HTERT RPE-1 (cell line): ENCODE measurements around the gene GFAP.

ENCODE experiments used
- in situ Hi-C: fragments of 300-500 bp; cut with MboI; formaldehyde crosslinking; loops from 4 replicates; pipeline ENCODE4 v1.14.3; 2020; ENCODE audit warnings: low sequenced_read_pairs

Gene GFAP

DNA sequence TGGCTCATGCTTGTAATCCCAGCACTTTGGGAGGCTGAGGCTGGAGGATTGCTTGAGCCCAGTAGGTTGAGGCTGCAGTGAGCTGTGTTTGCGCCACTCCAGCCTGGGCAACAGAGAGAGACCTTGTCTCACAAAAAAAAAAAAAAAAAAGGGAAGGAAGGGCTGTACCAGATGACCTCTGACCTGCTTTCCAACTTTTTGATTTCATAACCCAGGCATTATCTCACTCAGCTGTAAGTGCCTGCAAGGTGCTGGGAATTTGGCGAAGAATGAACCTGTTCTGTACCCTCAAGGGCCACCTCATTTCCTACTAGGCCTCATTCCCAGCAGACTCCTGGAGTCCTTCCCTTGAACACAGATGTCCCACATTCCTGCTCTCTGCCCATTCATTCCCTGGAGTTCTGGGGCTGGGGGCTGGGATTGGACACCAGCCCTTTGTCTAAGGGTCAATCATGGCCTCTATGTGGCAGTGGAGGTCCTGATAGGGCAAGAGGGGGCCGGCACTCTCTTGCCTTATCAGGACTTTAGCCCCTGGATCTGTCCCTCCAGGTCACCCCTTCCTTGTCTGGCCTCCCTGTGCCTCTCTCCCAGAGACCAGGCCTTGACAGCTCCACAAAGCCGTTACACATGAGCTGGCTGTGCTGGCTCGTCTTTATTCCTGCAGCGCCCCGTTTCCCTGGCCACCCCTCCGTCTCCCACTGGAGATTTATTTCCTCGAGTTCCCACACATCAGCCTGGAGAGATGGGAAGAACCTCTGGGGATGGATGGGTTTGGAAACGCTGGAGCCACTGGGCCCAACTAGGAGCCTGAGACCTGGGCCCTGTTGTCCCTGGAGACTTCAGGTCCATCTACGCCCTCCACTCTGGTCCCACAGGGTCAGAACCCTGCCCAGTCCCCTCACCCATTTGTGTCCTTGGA, 821 bp upstream of the GFAP start:
- in situ Hi-C loops: no loop called here

- in situ Hi-C loops: no loop called here
Observed at GRCh38 chr17:44914698-44915271, 515 bp downstream of the GFAP start.

- in situ Hi-C loops: no loop called here
Observed at GRCh38 chr17:44914148-44914547, 1.2 kb downstream of the GFAP start.

DNA sequence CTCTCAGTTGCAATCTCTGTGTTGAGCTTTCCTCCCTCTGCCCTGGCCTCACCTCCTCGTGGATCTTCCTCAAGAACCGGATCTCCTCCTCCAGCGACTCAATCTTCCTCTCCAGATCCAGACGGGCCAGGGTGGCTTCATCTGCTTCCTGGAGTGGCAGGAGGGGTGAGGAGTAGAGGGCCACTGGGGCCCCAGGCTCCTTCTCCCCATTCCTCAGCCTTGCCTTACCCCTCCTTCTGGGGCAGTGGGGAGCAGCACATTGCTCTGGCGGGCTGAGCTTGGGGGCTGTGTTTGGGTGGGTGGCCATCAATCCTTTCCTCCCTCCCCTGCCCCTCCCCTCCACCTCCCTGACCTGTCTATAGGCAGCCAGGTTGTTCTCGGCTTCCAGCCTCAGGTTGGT, 1.6 kb downstream of the GFAP start:
- in situ Hi-C loops: no loop called here

GRCh38 chr17:44912763-44913544, 2.3 kb downstream of the GFAP start:
- in situ Hi-C loops: no loop called here

- in situ Hi-C loops: no loop called here
Observed at GRCh38 chr17:44911133-44912001, 3.9 kb downstream of the GFAP start.

DNA sequence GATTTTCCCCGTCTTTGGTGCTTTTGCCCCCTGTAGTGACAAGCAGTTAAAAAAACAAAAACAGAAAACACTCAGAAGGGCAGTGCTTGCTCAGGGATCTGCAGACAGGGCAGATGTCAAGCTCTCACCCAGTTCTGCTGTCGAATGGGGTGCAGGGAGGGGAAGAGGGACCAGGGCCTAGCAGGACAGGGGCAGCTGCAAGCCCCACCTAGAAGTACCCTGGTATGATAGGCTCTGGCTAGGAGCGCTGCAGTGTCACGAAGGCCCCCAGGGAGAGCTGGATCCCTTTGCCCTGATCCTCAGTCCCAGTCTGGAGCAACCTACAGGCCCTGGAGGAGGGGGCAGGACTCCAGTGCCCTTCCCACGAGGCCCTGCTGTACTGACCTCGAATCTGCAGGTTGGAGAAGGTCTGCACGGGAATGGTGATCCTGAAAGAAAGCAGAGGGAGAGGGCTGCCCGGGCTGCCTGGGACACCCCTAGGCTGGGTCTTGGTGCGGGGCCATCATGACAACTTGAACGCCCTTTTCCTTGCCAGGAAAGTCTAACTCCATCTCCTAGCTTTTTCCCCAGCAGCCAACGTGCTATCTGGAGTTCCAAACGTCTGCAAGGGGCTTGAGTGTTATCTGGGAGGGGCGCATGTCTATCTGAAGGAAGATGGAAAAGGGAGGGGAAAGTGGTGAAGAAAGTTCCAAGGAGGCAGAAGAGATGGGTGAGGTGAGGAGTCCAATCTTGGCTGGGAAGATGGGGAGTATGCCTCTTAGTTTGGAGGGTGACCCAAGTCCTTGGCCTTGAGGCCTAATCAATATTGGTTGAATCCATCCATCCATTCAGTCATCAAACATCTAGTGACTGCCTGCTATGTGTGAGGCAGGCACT, 4.8 kb downstream of the GFAP start:
- in situ Hi-C loops: no loop called here

GRCh38 chr17:44909681-44910144, 5.6 kb downstream of the GFAP start:
- in situ Hi-C loops: no loop called here

- in situ Hi-C loops: no loop called here
Observed at GRCh38 chr17:44908761-44909326, 6.5 kb downstream of the GFAP start.

DNA sequence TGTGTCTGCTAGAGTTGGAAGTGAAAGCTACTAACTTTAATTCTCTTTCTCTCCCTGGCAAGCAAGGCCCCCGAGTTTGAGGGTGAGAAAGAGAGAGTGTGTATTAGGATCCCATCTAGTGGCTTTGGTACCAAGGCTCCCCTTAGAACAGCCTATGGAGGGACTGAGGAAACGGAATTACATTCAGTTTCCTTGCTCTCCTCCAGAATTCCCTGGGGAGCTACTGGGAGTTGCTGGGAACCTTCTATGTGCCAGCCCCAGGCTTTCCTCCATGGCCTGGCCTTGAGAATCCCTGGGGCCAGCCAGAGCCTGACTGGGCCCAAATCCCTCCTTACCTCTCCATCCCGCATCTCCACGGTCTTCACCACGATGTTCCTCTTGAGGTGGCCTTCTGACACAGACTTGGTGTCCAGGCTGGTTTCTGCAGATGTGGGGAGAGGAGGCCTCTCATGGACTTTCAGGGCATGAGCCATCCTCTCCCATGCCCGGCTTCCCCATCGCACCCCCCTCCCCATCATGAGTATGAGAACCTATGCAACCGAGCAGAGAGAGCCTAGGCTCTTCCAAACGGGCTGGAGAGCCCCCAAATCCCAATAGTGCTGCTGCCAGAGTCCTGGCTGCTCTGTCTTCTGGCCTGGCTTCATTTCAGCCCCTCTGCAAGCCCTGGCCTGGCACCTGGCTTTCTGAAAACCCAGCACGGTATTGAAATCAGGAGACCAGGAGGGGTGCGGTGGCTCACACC, 7.4 kb downstream of the GFAP start:
- in situ Hi-C loops: no loop called here

DNA sequence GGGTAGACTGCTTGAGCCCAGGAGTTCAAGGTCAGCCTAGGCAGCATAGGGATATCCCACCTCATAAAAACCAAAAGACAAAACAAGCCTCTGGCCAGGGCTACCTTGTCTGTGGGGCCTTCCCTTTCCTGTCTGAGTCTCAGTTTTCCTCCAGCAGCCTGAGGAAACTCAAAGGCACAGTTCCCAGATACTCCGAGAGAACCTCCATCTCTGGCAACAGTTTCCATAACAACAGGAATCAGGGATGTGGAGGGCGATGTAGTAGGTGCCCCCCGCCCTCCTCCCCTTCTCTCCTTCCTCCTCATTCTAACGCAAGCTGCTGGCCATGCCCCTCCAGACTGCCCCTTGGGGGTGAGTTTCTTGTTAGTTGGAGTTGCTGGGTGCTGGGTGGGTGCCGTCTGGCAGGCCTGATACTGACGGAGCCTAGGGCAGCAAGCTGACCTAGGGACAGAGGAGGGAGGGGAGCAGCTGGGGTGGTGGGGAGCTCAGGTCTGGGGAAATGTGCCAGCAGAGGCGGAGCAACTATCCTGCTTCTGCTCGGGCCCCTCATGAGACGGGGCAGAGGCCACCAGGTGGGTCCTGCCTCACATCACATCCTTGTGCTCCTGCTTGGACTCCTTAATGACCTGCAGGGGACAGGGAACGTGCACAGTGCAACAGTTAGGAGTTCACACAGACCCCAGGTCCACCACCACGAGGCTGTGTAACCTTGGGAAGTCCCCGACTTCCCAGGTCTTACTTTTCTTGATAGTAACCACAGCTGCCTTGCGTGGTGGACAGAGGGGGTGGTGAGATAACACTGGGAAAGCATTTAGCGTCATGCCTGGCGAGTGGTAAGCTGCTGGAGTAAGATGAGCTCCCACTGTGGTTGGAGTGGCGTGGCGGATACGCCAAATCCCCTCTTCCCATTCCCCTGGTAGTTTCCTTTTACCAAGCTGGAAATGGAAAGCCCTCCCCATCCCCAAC, 8.3 kb downstream of the GFAP start:
- in situ Hi-C loops: no loop called here

DNA sequence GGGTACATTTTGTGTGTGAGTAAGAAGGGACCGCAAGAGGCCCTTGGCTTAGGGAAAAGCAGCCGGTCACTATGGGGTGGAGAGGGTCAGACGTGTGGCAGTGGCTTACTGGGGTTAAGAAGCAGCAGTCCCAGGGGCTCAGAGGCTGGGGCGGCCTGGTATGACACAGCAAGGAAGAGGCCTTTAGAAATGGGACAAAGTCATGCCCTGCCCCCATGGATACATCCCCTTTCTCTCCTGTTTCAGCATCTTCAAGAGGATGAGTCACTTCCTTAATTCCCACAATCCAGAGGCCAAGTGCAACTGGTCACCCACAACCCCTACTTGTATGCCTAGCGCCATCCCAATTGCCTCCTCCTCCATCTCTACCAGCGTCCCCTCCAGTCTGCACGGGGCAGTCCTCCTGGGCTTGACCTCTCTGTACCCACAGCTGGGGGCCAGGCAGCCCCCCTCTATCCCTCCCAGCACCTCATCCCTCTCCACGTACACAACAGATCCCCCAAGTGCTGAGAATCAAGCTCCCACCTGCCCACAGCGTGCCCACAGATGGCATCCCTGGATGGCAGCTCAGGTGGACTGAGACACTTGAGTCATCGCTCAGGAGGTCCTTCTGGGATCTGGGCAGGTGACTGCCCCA, 9.2 kb downstream of the GFAP start:
- in situ Hi-C loops: no loop called here

- in situ Hi-C loops: no loop called here
Observed at GRCh38 chr17:44905006-44906000, 10.0 kb downstream of the GFAP start.

GRCh38 chr17:44904001-44904984, 11.0 kb downstream of the GFAP start:
- in situ Hi-C loops: no loop called here
